ENCODE data around the gene EPAS1.
A peak's percentile ranks its signal among the peaks of the same experiment; 100 is the strongest.

EPAS1 gene

DNA sequence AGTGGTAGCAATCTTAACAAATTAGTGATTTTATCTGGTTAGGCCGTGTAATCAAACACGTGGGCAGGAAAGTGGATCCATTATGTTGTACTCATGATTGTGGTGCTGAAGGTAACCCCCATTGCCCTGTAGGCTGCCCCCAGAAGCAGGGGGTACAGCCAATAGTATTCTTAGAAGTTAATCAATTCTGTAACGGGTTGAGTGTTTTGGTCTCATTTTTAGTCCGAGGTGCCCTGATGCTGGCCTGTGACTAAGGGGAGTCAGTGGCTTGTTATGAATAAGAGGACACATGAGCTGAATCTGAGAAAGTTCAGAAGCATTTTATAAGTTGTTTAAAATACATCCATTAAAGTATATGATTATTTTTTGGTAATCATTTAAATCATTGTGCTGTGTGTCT is 8.6 kb downstream of the EPAS1 start:
- no peak overlapping the region for H3K4me3 ChIP-seq (ENCODE audit: low read length)
- H3K9me3 ChIP-seq (ENCODE audit: control insufficient read depth, low read length), result no peaks in the 10 kb centered on the region
- H3K9ac ChIP-seq (ENCODE audit: low read length), result no peak overlapping the region
- no peaks in the 10 kb centered on the region for H3K36me3 ChIP-seq (ENCODE audit: control insufficient read depth, insufficient read depth, low read length)
- peaks cover 94% of the 10 kb centered on the region for H3K4me1 ChIP-seq (ENCODE audit: control insufficient read depth, insufficient read depth, low read length)
- H3K27me3 ChIP-seq (ENCODE audit: control insufficient read depth, insufficient read depth, low read length), result no peaks in the 10 kb centered on the region

DNA sequence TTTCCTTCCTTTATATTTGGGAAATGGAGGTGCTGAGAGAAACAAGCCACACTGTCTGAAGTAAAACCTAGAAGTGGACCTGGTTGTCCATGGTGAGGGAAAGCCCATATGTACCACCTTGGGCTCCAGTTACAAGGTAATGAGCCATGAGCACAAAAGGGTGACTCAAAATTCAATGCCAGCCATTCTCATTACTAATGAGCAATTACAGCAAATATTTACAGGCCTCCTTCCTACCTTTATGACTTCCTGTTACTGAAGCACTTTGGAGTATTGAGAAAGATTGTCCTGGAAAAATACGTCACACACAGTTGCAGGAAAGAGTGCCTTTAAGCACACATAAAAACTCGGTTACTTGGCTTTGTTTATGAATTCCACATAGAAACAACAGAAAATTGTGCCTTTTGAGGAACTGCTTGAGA is 9.1 kb downstream of the EPAS1 start:
- Histone ChIP-seq H3K4me3 (ENCODE audit: low read length) (no peak overlapping the region), H3K4me1 (ENCODE audit: control insufficient read depth, insufficient read depth, low read length) (peaks cover 89% of the 10 kb centered on the region), H3K36me3 (ENCODE audit: control insufficient read depth, insufficient read depth, low read length) (no peaks in the 10 kb centered on the region), H3K9me3 (ENCODE audit: control insufficient read depth, low read length) (no peaks in the 10 kb centered on the region), H3K27me3 (ENCODE audit: control insufficient read depth, insufficient read depth, low read length) (no peaks in the 10 kb centered on the region), H3K9ac (ENCODE audit: low read length) (peak overlapping the region; percentile 36)

DNA sequence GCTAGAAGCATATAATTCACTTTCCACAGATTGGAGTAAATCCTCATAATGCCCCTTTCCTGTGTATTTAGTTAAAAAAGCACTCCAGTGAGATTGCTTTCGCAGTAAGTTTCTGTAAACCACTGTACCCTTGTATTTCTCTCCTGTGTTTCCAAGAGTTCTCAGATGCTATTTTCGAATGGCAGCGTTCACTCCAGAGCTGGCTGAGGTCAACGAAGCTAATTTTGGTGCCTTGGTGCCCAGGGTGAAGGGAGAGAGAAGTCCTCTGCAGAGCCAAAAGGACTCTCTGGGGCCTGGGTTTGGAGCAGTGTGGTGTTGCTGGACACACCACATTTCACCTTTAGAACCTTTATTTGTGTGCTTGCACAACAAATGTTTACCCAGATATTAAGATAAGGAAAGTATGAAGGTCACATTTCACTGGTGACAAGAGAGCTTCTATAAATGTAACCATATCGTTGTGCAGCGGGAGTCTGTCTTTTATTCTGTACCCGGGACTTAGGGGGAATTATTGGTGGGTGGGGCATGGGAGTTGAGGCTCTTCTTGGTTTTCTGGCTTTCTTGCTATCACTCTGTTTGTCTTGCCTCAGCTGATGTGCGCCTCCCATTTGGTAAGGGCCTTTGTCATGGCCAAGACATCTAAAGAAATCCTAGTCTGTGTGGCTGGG is 9.9 kb downstream of the EPAS1 start:
- H3K36me3 ChIP-seq (ENCODE audit: control insufficient read depth, insufficient read depth, low read length), result no peaks in the 10 kb centered on the region
- peak overlapping the region; percentile 36 for H3K9ac ChIP-seq (ENCODE audit: low read length)
- no peaks in the 10 kb centered on the region for H3K9me3 ChIP-seq (ENCODE audit: control insufficient read depth, low read length)
- peaks cover 86% of the 10 kb centered on the region for H3K4me1 ChIP-seq (ENCODE audit: control insufficient read depth, insufficient read depth, low read length)
- H3K27me3 ChIP-seq (ENCODE audit: control insufficient read depth, insufficient read depth, low read length), result no peaks in the 10 kb centered on the region
- peak overlapping the region; percentile 1 for H3K4me3 ChIP-seq (ENCODE audit: low read length)

DNA sequence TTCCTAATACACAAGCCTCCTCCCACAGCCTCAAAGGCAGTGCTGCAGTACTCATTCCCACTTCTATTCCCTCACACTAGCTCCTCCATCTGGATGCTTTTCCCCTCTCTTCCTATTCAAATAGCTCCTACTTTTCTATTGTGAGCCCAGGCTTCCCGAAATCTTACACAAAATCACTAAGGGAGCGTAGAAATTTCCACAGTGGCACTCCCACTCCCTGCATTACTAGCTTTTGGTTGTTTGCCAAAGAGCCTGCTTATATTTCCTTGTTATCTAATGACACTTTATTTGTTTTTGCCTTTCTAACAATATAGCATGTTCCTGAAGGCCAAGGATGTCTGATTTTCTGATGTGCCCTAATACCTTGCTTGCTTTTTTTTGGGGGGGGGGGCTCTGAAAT is 10.9 kb downstream of the EPAS1 start:
- H3K36me3 ChIP-seq (ENCODE audit: control insufficient read depth, insufficient read depth, low read length), result no peaks in the 10 kb centered on the region
- H3K9ac ChIP-seq (ENCODE audit: low read length), result no peak overlapping the region
- no peaks in the 10 kb centered on the region for H3K27me3 ChIP-seq (ENCODE audit: control insufficient read depth, insufficient read depth, low read length)
- H3K9me3 ChIP-seq (ENCODE audit: control insufficient read depth, low read length), result no peaks in the 10 kb centered on the region
- peaks cover 76% of the 10 kb centered on the region for H3K4me1 ChIP-seq (ENCODE audit: control insufficient read depth, insufficient read depth, low read length)
- no peak overlapping the region for H3K4me3 ChIP-seq (ENCODE audit: low read length)

- Histone ChIP-seq H3K36me3 (ENCODE audit: control insufficient read depth, insufficient read depth, low read length) (no peaks in the 10 kb centered on the region), H3K4me1 (ENCODE audit: control insufficient read depth, insufficient read depth, low read length) (peaks cover 71% of the 10 kb centered on the region), H3K9me3 (ENCODE audit: control insufficient read depth, low read length) (no peaks in the 10 kb centered on the region), H3K4me3 (ENCODE audit: low read length) (no peak overlapping the region), H3K9ac (ENCODE audit: low read length) (no peak overlapping the region), H3K27me3 (ENCODE audit: control insufficient read depth, insufficient read depth, low read length) (no peaks in the 10 kb centered on the region)
Measured at GRCh38 chr2:46308629-46309028, 11.4 kb downstream of the EPAS1 start.

DNA sequence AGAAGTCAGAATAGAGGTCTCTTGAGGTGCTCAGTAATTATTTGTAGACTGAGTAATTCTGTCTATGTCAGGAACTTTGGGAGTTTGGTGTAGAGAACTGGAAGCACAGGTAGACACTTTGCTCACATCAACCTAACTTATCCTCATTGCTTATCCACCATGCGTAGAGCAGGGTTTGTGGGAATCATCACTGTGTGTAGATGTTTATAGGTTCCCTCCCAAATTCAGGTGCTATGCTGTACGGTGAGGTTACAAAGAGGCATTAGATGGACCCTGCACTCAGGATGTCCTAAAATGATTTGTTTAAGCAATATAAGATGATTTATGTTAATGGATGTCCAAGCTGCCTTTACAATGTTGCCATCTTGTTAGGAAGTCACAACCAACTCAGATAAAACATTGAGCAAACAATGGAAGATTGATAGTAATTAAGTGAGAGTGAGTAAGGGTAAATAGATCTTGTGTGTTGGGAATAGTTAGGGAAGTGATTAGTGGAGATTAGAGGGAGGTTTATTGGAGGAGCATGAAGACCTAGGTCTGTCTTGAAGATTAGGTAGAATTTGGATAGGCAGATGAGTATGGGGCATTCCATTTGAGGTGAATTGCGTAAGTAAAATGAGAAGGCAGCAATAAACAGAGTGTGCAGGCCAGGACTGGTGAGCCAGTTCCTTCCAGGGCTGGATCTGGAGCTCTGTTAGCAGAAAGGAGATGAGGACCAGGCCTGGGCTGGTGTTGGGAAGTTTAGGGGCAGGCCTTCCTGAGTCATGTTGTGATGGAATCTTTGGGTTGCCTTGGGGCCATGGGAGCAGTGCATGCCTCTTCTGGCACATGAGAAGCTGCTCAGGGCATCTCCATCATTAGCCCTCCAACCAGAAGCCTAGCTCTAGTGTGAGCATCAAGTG is 12.1 kb downstream of the EPAS1 start:
- no peaks in the 10 kb centered on the region for H3K27me3 ChIP-seq (ENCODE audit: control insufficient read depth, insufficient read depth, low read length)
- no peak overlapping the region for H3K9ac ChIP-seq (ENCODE audit: low read length)
- H3K4me3 ChIP-seq (ENCODE audit: low read length), result no peak overlapping the region
- H3K9me3 ChIP-seq (ENCODE audit: control insufficient read depth, low read length), result no peaks in the 10 kb centered on the region
- H3K36me3 ChIP-seq (ENCODE audit: control insufficient read depth, insufficient read depth, low read length), result no peaks in the 10 kb centered on the region
- H3K4me1 ChIP-seq (ENCODE audit: control insufficient read depth, insufficient read depth, low read length), result peaks cover 67% of the 10 kb centered on the region

DNA sequence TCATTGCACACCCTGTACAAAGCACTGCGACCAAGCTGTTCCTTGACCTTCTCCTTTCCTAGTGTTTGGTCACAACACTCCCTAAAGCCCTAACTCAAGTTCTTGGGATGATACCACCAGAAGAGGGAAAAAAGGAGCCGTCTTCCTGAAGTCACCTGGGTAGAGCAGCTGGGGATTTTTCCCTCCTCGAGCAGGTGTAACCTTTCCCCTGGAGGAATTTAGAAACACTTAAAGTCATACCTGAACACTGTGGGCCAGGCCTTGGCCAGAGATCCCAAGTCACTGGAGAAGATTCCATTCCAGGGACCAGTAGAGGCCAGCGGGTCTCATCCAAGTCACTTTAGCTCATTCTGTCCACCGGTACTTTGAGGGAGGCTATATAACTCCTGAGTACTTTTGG is 13.2 kb downstream of the EPAS1 start:
- Histone ChIP-seq H3K9ac (ENCODE audit: low read length) (no peak overlapping the region), H3K4me3 (ENCODE audit: low read length) (no peak overlapping the region), H3K36me3 (ENCODE audit: control insufficient read depth, insufficient read depth, low read length) (no peaks in the 10 kb centered on the region), H3K9me3 (ENCODE audit: control insufficient read depth, low read length) (no peaks in the 10 kb centered on the region), H3K27me3 (ENCODE audit: control insufficient read depth, insufficient read depth, low read length) (no peaks in the 10 kb centered on the region), H3K4me1 (ENCODE audit: control insufficient read depth, insufficient read depth, low read length) (peaks cover 67% of the 10 kb centered on the region)

DNA sequence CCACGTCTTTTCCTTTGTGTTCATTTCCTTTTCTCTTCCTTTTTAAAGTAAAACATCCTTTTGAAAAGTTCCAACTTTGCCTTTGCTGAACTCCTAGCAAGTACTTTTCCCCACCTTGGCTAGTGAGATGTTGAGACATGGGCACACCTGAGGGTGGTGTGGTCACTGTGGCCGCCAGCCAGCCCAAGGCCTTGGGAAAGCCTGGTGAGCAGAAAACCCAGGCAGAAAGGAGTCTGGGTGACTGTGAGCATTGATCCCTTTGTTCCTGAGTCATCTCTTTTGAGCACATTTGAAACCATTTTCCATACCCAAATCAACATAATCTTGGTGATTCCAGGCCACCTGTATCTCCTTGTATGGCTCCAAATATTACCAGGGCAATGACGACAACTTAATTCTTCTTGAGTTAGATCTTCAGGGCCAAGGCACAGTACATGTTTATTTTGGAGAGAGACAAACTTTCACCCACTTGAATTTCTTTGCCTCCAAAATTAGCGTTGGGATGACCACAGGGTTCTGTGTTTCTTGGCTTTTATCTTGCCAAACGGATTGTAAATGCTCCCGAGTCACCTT is 14.5 kb downstream of the EPAS1 start:
- Histone ChIP-seq H3K4me3 (ENCODE audit: low read length) (no peak overlapping the region), H3K4me1 (ENCODE audit: control insufficient read depth, insufficient read depth, low read length) (peaks cover 63% of the 10 kb centered on the region), H3K36me3 (ENCODE audit: control insufficient read depth, insufficient read depth, low read length) (no peaks in the 10 kb centered on the region), H3K9me3 (ENCODE audit: control insufficient read depth, low read length) (no peaks in the 10 kb centered on the region), H3K27me3 (ENCODE audit: control insufficient read depth, insufficient read depth, low read length) (no peaks in the 10 kb centered on the region), H3K9ac (ENCODE audit: low read length) (no peak overlapping the region)

DNA sequence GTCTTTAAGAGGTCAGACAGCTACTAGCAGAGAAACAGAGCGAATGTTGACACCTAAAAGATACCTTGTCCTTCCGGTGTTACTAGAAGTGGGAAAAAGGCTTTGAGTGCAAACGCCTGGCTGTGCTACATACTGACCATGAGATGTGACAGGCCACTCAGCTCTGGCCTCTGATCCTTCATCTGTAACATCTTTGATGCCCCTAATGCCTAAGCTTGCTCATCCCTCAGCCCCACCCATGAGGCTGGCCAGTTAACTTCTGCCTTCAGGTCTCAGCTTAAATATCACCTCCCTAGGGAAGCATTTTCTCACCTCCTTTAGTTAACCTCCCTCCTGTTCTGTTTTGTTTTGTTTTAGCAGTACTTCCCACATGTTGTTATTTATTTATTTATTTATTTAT is 15.9 kb downstream of the EPAS1 start:
- H3K9ac ChIP-seq (ENCODE audit: low read length), result no peak overlapping the region
- peaks cover 53% of the 10 kb centered on the region for H3K4me1 ChIP-seq (ENCODE audit: control insufficient read depth, insufficient read depth, low read length)
- H3K27me3 ChIP-seq (ENCODE audit: control insufficient read depth, insufficient read depth, low read length), result no peaks in the 10 kb centered on the region

DNA sequence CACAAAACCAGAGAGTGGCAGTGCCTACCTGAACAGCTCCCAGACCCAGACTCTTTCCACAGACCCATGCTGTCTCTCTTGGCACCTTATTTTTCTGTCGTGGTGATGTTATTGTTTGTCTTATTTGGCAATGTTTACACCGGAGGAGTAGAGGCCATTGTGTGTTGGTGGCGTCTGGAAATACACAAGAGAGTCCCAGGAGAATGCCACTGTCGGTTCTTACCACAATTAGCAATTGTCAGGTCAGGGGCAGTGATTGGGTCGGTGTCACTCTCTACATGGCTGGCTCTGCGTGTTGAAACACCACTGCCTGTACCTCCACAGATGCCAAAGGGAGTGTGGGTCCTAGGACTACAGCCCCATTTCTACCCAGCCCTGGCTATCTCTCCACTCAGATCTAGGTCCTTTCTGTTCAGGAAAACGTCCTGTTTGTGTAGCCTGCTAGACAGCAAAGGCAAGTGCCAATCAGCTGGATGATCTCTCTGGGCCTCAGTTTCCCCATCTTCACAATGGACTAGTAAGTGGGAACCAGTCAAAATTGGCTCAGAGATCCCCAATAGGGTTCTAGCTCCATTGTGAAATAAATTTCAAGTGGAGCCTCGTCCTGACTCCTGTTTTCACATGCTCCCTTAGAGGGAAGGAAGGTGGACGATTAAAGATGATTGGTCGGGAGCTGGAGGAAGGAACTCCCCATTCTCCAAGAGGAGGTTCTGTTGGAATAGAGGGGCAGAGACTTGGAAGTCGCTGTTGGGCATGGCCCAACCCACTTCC is 17.0 kb downstream of the EPAS1 start:
- Histone ChIP-seq H3K27me3 (ENCODE audit: control insufficient read depth, insufficient read depth, low read length) (no peaks in the 10 kb centered on the region), H3K4me1 (ENCODE audit: control insufficient read depth, insufficient read depth, low read length) (peaks cover 47% of the 10 kb centered on the region), H3K9me3 (ENCODE audit: control insufficient read depth, low read length) (no peaks in the 10 kb centered on the region), H3K36me3 (ENCODE audit: control insufficient read depth, insufficient read depth, low read length) (no peaks in the 10 kb centered on the region), H3K9ac (ENCODE audit: low read length) (no peak overlapping the region), H3K4me3 (ENCODE audit: low read length) (no peak overlapping the region)

More for the DNA sequence above, 15.9 kb downstream of the EPAS1 start:
- no peaks in the 10 kb centered on the region for H3K36me3 ChIP-seq (ENCODE audit: control insufficient read depth, insufficient read depth, low read length)
- H3K9me3 ChIP-seq (ENCODE audit: control insufficient read depth, low read length), result no peaks in the 10 kb centered on the region
- H3K4me3 ChIP-seq (ENCODE audit: low read length), result no peak overlapping the region

- Histone ChIP-seq H3K27me3 (ENCODE audit: control insufficient read depth, insufficient read depth, low read length) (no peaks in the 10 kb centered on the region), H3K4me1 (ENCODE audit: control insufficient read depth, insufficient read depth, low read length) (peaks cover 42% of the 10 kb centered on the region), H3K4me3 (ENCODE audit: low read length) (no peak overlapping the region), H3K9me3 (ENCODE audit: control insufficient read depth, low read length) (no peaks in the 10 kb centered on the region), H3K9ac (ENCODE audit: low read length) (no peak overlapping the region), H3K36me3 (ENCODE audit: control insufficient read depth, insufficient read depth, low read length) (no peaks in the 10 kb centered on the region)
Measured at GRCh38 chr2:46315103-46315890, 18.1 kb downstream of the EPAS1 start.

All from mucosa of stomach (tissue), 1 donor.